K562 (cell line): Measurements from ENCODE around the gene ARHGAP30. TPM values are rescaled to one million over a fixed set of nuclear protein-coding genes. Genes with fewer than 3 reads are reported as not detected.
A peak's percentile ranks its signal among the peaks of the same experiment; 100 is the strongest.

ENCODE experiments used
- CAMTA2 ChIP-seq: fragments of 250-450 bp; sonication (Bioruptor Pico); conservative IDR thresholded peaks from 2 replicates; pipeline ENCODE4 v1.5.1; 2022
- DMBX1 ChIP-seq: fragments of 250-450 bp; sonication (Bioruptor Pico); IDR thresholded peaks from 2 replicates; pipeline ENCODE4 v1.8.0; 2022; ENCODE audit warnings: inconsistent platforms, mild to moderate bottlenecking, moderate library complexity, borderline replicate concordance
- FOS ChIP-seq: IDR thresholded peaks from 3 replicates; pipeline ENCODE4 v1.6.1; 2011; ENCODE audit not compliant: insufficient read length; ENCODE audit errors: extremely low read depth
- FOSL1 ChIP-seq: fragments of 200-800 bp; sonication (Bioruptor generic); conservative IDR thresholded peaks from 2 replicates; pipeline ENCODE4 v1.6.1; 2016; ENCODE audit warnings: missing genetic modification characterization, missing compliant biosample characterization
- FOXK1 ChIP-seq: sonication (generic); formaldehyde crosslinking; IDR thresholded peaks from 2 replicates; pipeline ENCODE4 v1.8.0; 2022; ENCODE audit warnings: missing genetic modification reagents, mild to moderate bottlenecking, borderline replicate concordance
- GTF2A2 ChIP-seq: IDR thresholded peaks from 2 replicates; pipeline ENCODE4 v1.6.1; 2016; ENCODE audit warnings: mild to moderate bottlenecking, missing genetic modification characterization, missing compliant biosample characterization
- HMG20B ChIP-seq: fragments of 250-450 bp; sonication (Bioruptor Pico); IDR thresholded peaks from 2 replicates; pipeline ENCODE4 v1.5.0; 2021; ENCODE audit warnings: mild to moderate bottlenecking
- IRF1 ChIP-seq: sonication (generic); formaldehyde crosslinking; IDR thresholded peaks from 2 replicates; pipeline ENCODE4 v1.8.0; 2022; ENCODE audit warnings: missing genetic modification reagents, mild to moderate bottlenecking, borderline replicate concordance
- NFIC ChIP-seq: fragments of 450-650 bp; IDR thresholded peaks from 2 replicates; pipeline ENCODE4 v1.6.1; 2017; ENCODE audit warnings: mild to moderate bottlenecking, inconsistent platforms
- NR2C1 ChIP-seq, 2 experiments: fragments of 450-650 bp; IDR thresholded peaks; 2 replicates each; pipeline ENCODE4 v1.6.1; 2017; ENCODE audit warnings: mild to moderate bottlenecking in 2 of 2, antibody characterized with exemption in 1 of 2, inconsistent platforms in 1 of 2, missing compliant biosample characterization in 1 of 2, missing genetic modification characterization in 1 of 2
- NRF1 ChIP-seq, 2 experiments: fragments of 450-650 bp; IDR thresholded peaks in 1 of 2; conservative IDR thresholded peaks in 1 of 2; 2 replicates each; pipeline ENCODE4 v1.6.1; 2014; ENCODE audit warnings: mild to moderate bottlenecking in 2 of 2
- RAD51 ChIP-seq: fragments of 450-650 bp; IDR thresholded peaks from 2 replicates; pipeline ENCODE4 v1.7.1; 2016; ENCODE audit warnings: low read depth, mild to moderate bottlenecking, borderline replicate concordance
- RB1 ChIP-seq: fragments of 450-650 bp; IDR thresholded peaks from 2 replicates; pipeline ENCODE4 v1.6.1; 2017; ENCODE audit warnings: low read depth, mild to moderate bottlenecking
- SMARCA5 ChIP-seq: fragments of 450-650 bp; IDR thresholded peaks from 2 replicates; pipeline ENCODE4 v1.6.1; 2016
- SRSF9 ChIP-seq: fragments of 200-400 bp; formaldehyde crosslinking; IDR thresholded peaks from 2 replicates; pipeline ENCODE4 v1.6.1; 2017; ENCODE audit warnings: low read depth, low read length, borderline replicate concordance
- TAF7 ChIP-seq: fragments of 450-650 bp; IDR thresholded peaks from 2 replicates; pipeline ENCODE4 v1.6.1; 2016; ENCODE audit warnings: missing genetic modification characterization, missing compliant biosample characterization
- ZNF224 ChIP-seq: sonication (generic); formaldehyde crosslinking; IDR thresholded peaks from 2 replicates; pipeline ENCODE4 v1.8.0; 2022; ENCODE audit warnings: mild to moderate bottlenecking, missing genetic modification reagents
- ZNF311 ChIP-seq: fragments of 250-450 bp; sonication (Bioruptor Pico); IDR thresholded peaks from 2 replicates; pipeline ENCODE4 v1.4.0; 2020; ENCODE audit warnings: mild to moderate bottlenecking, moderate library complexity
- ZNF584 ChIP-seq: fragments of 200-800 bp; sonication (Bioruptor generic); IDR thresholded peaks from 2 replicates; pipeline ENCODE4 v1.6.1; 2016; ENCODE audit warnings: low read depth, mild to moderate bottlenecking, missing genetic modification characterization, missing compliant biosample characterization
- ZSCAN32 ChIP-seq: fragments of 450-650 bp; formaldehyde crosslinking; IDR thresholded peaks from 2 replicates; pipeline ENCODE4 v1.4.0; 2020; ENCODE audit warnings: mild to moderate bottlenecking, moderate library complexity
- polyA plus RNA-seq, 8 experiments: library from polyadenylated mRNA; depleted of rRNA in 4 of 8; stranded (reverse) in 5 of 8; unstranded in 3 of 8; fragments of >200 nt; fragmentation: Nextera tagmentation in 2 of 8; fragmentation: Illumina TruSeq in 1 of 8; extraction: Ambion mirVana in 2 of 8; extraction: Trizol in 1 of 8; gene quantifications; 2 replicates each; pipeline versions ENCODE4 v1.2.1 to v1.2.3, GENCODE V29; 2011 to 2014; ENCODE audit warnings: inconsistent platforms in 1 of 8, missing spikeins in 1 of 8
- total RNA-seq, 7 experiments: library from RNA; depleted of rRNA in 6 of 7; stranded (reverse); fragments of >200 nt in 6 of 7; fragmentation: Illumina TruSeq in 2 of 7; extraction: Trizol in 2 of 7; gene quantifications; 2 replicates each; pipeline versions ENCODE4 v1.2.1 to v1.2.3, GENCODE V29; 2011 to 2021; ENCODE audit warnings: low replicate concordance in 1 of 7
- TF ChIP-seq, protein P1 (sequence below): fragments of 450-650 bp; formaldehyde crosslinking; IDR thresholded peaks from 2 replicates; pipeline ENCODE4 v1.4.0; 2022; ENCODE audit warnings: missing genetic modification characterization
- TF ChIP-seq, protein P2 (sequence below): fragments of 450-650 bp; conservative IDR thresholded peaks from 2 replicates; pipeline ENCODE4 v1.6.1; 2016; ENCODE audit warnings: missing genetic modification characterization, low read depth, mild to moderate bottlenecking, control low read depth, missing compliant biosample characterization

Gene ARHGAP30
- total and polyA plus RNA-seq, 9 of the 15 experiments (the other 6 are each of a cell fraction or from before 2014, with no cell fraction given): 0.01 to 0.73 (median 0.12) TPM

DNA sequence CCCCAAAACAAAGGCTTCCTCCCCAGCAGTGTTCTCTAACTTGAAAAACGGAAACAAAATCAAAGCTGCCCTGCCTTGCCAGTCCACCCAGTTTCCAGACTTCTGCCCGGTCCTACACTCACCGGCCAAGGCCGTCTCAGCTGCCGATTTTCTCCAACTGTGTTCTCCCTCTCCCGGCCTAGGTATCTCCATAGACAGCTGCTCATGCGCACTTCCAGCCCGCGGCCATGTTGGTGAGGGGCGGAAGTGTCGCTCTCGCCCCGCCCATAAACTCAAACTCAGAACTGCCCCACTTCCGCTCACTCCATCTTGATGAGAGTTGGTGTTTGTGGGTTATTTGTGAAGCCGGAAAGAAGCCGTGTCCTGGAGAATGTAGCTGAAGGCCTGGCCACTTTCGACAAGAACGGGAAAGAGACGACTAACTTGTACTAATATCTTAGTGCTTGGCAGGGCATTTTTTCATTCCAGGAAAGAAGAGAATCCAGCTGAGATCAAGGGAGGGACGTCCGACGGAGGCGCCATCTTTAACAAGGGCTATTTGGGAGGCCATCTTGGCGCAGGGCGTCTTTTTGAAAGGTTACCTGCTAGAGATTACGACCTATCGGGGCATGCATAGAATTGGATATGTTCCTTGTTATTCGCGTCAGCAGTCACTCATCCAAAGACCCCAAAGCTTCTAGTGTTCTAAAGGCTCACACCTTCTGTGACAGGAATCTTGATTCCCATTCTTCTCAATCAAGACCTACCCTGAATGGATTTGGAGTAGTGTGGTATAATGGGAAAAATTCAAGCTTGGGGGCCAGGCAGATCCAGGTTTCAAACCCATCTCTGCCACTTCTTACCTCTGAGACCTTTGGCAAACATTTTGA, 23.7 kb downstream of the ARHGAP30 start, which contains the start of gene USF1 (continued):
- TF ChIP-seq IRF1 (CRISPR knock-in tag) (peak; percentile 30; the same call in 1 of the 2 replicates), HMG20B (CRISPR knock-in tag) (no peak), CAMTA2 (CRISPR knock-in tag) (no peak), RAD51 (no peak), FOSL1 (tag) (peak; percentile 32; the same call in 1 of the 2 replicates), DMBX1 (CRISPR knock-in tag) (peak; percentile 50; the same call in 1 of the 2 replicates), GTF2A2 (tag) (no peak), TAF7 (tag) (peak; percentile 97), SMARCA5 (no peak), ZSCAN32 (CRISPR knock-in tag) (no peak), SRSF9 (no peak), ZNF311 (CRISPR knock-in tag) (peak; percentile 64; the same call in 1 of the 2 replicates), RB1 (peak; percentile 35; the same call in 1 of the 2 replicates), FOS (no peak), NRF1 (conservative IDR thresholded peaks at IDR 0.05 in 1 of 2, IDR thresholded peaks at IDR 0.05 in 1 of 2) (peak; percentile 94 to 95), NR2C1 (IDR thresholded peaks at IDR 0.05) (peak; percentile 89), NR2C1 (tag; IDR thresholded peaks at IDR 0.05) (peak; percentile 62; the same call in 1 of the 2 replicates), ZNF584 (CRISPR knock-in tag) (peak; percentile 60; the same call in 1 of the 2 replicates), NFIC (0 out of 2 replicates have a peak, but pooled peaks have one; percentile 12), ZNF224 (0 out of 2 replicates have a peak, but pooled peaks have one; percentile 36), FOXK1 (CRISPR knock-in tag) (0 out of 2 replicates have a peak, but pooled peaks have one; percentile 42)
- TF ChIP-seq, protein P1, sequence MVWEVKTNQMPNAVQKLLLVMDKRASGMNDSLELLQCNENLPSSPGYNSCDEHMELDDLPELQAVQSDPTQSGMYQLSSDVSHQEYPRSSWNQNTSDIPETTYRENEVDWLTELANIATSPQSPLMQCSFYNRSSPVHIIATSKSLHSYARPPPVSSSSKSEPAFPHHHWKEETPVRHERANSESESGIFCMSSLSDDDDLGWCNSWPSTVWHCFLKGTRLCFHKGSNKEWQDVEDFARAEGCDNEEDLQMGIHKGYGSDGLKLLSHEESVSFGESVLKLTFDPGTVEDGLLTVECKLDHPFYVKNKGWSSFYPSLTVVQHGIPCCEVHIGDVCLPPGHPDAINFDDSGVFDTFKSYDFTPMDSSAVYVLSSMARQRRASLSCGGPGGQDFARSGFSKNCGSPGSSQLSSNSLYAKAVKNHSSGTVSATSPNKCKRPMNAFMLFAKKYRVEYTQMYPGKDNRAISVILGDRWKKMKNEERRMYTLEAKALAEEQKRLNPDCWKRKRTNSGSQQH: no peak
- TF ChIP-seq, protein P2, sequence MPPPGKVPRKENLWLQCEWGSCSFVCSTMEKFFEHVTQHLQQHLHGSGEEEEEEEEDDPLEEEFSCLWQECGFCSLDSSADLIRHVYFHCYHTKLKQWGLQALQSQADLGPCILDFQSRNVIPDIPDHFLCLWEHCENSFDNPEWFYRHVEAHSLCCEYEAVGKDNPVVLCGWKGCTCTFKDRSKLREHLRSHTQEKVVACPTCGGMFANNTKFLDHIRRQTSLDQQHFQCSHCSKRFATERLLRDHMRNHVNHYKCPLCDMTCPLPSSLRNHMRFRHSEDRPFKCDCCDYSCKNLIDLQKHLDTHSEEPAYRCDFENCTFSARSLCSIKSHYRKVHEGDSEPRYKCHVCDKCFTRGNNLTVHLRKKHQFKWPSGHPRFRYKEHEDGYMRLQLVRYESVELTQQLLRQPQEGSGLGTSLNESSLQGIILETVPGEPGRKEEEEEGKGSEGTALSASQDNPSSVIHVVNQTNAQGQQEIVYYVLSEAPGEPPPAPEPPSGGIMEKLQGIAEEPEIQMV (tag): 0 out of 2 replicates have a peak, but pooled peaks have one; percentile 30
